Natural killer cell (primary cell): Measurements from ENCODE around the gene ZNF692. TPM values are rescaled to one million over a fixed set of nuclear protein-coding genes. Genes with fewer than 3 reads are reported as not detected.
A peak's percentile ranks its signal among the peaks of the same experiment; 100 is the strongest.

ENCODE experiments used
- ATAC-seq, 3 donors: fragments of 150-1000 bp in 2 of 3; fragments of 200-7000 bp in 1 of 3; cut with Tn5 transposase; 1 replicate in 1 of 3; 2 replicates in 2 of 3; pipeline ENCODE4 v1.10.0; 2021; ENCODE audit warnings: mild to moderate bottlenecking in 2 of 3, moderate library complexity in 2 of 3
- DNase-seq, 2 donors: peaks; one replicate each; pipeline versions ENCODE4 v3.0.0 to v3.0.0-alpha.2; 2013 to 2021; ENCODE audit warnings: mixed read lengths in 1 of 2
- H3K27ac ChIP-seq: one replicate; pipeline ENCODE4 v1.5.1; 2013; ENCODE audit warnings: mild to moderate bottlenecking, low read length
- H3K27me3 ChIP-seq: one replicate; pipeline ENCODE4 v1.6.1; 2013; ENCODE audit warnings: low read length; ENCODE audit not compliant: control insufficient read depth, insufficient read depth
- H3K36me3 ChIP-seq: one replicate; pipeline ENCODE4 v1.6.1; 2013; ENCODE audit warnings: low read length; ENCODE audit not compliant: control insufficient read depth, insufficient read depth
- H3K4me1 ChIP-seq: one replicate; pipeline ENCODE4 v1.6.1; 2013; ENCODE audit warnings: low read length; ENCODE audit not compliant: control insufficient read depth, insufficient read depth
- H3K4me3 ChIP-seq: one replicate; pipeline ENCODE4 v1.5.1; 2013; ENCODE audit warnings: low read length
- H3K9me3 ChIP-seq: one replicate; pipeline ENCODE4 v1.6.1; 2013; ENCODE audit warnings: low read length; ENCODE audit not compliant: control insufficient read depth, insufficient read depth
- H3K27ac Mint-ChIP-seq, 2 donors: one replicate each; pipeline ENCODE4 v1.8.0; 2022; ENCODE audit warnings: mild to moderate bottlenecking in 2 of 2, mixed read lengths in 2 of 2, moderate library complexity in 1 of 2
- H3K27me3 Mint-ChIP-seq, 2 donors: one replicate each; pipeline ENCODE4 v1.8.0; 2022; ENCODE audit warnings: low read depth in 2 of 2, mixed read lengths in 2 of 2
- H3K36me3 Mint-ChIP-seq: one replicate; pipeline ENCODE4 v1.8.0; 2022; ENCODE audit warnings: mixed read lengths
- H3K4me1 Mint-ChIP-seq, 2 donors: one replicate each; pipeline ENCODE4 v1.8.0; 2022; ENCODE audit warnings: mixed read lengths in 2 of 2
- H3K4me3 Mint-ChIP-seq: one replicate; pipeline ENCODE4 v1.8.0; 2022; ENCODE audit warnings: mild to moderate bottlenecking, moderate library complexity, mixed read lengths
- H3K9me3 Mint-ChIP-seq, 2 donors: one replicate each; pipeline ENCODE4 v1.8.0; 2022; ENCODE audit warnings: mixed read lengths in 2 of 2
- CTCF ChIP-seq: fragments of 200-600 bp; IDR thresholded peaks from one replicate; pipeline ENCODE4 v1.8.0; 2022; ENCODE audit warnings: antibody characterized with exemption
- WGBS: methylation state at CpG from one replicate; pipeline ENCODE4 v1.1.7; 2013; ENCODE audit warnings: missing lambda C conversion rate; ENCODE audit not compliant: insufficient coverage; 5-methylcytosine and 5-hydroxymethylcytosine counted together
- intact Hi-C: fragments of 100-400 bp; cut with micrococcal nuclease; formaldehyde crosslinking; loops from one replicate; pipeline ENCODE4 v1.14.2; 2022
- total RNA-seq, 4 donors: library from RNA; stranded (reverse); fragments of 120-200 nt in 1 of 4; gene quantifications; one replicate each; pipeline versions ENCODE4 v1.2.3 to v1.2.4, GENCODE V29; 2013 to 2022

The ZNF692 gene
- total RNA-seq, 3 donors from 2014 or later (not counting 1 experiment from before 2014, with no cell fraction given), result 50.4 to 58.7 (median 52.3) TPM

GRCh38 chr1:248881261-248881660 is 22.4 kb upstream of the ZNF692 start:
- no peak overlapping the region for H3K27ac Mint-ChIP-seq
- no peak for TF ChIP-seq CTCF
- peaks cover 3 to 8% of the 10 kb centered on the region in 2 donors for H3K27me3 Mint-ChIP-seq
- intact Hi-C loops, result no loop called here
- no peaks in the 10 kb centered on the region for H3K4me1 ChIP-seq
- no peak for DNase-seq
- no peaks in the 10 kb centered on the region for H3K4me1 Mint-ChIP-seq
- ATAC-seq, result no peak
- no peaks in the 10 kb centered on the region for H3K9me3 Mint-ChIP-seq
- H3K36me3 Mint-ChIP-seq, result no peaks in the 10 kb centered on the region
- no peak overlapping the region for H3K4me3 Mint-ChIP-seq
- H3K27ac ChIP-seq, result no peak overlapping the region
- 83% methylated on average over 1 of the region's 1 CpG for WGBS
- no peak overlapping the region for H3K4me3 ChIP-seq
- no peaks in the 10 kb centered on the region for H3K36me3 ChIP-seq
- no peaks in the 10 kb centered on the region for H3K27me3 ChIP-seq
- H3K9me3 ChIP-seq, result no peaks in the 10 kb centered on the region

GRCh38 chr1:248873993-248874533 is 15.2 kb upstream of the ZNF692 start:
- Histone ChIP-seq H3K9me3 (no peaks in the 10 kb centered on the region), H3K27me3 (no peaks in the 10 kb centered on the region), H3K36me3 (no peaks in the 10 kb centered on the region), H3K4me1 (peaks cover 17% of the 10 kb centered on the region), H3K27ac (peak overlapping the region; percentile 83), H3K4me3 (peak overlapping the region; percentile 86)
- DNase-seq, result peak; percentile 83 to 92
- no peak for TF ChIP-seq CTCF
- no peaks in the 10 kb centered on the region for H3K27me3 Mint-ChIP-seq
- peaks cover 20 to 22% of the 10 kb centered on the region in 2 donors for H3K4me1 Mint-ChIP-seq
- ATAC-seq, result peak; percentile 62 to 76 (median 70)
- WGBS, result 10% methylated on average over 23 of the region's 23 CpGs
- H3K9me3 Mint-ChIP-seq, result no peaks in the 10 kb centered on the region
- H3K4me3 Mint-ChIP-seq, result peak overlapping the region; percentile 99
- intact Hi-C loops, result loop anchor here (1.0 to 2.0 kb wide), 5 partner anchors 11 to 48 kb away; partner anchors contain the start of genes ZNF672 and ZNF692
- peak overlapping the region; percentile 94 to 100 for H3K27ac Mint-ChIP-seq
- H3K36me3 Mint-ChIP-seq, result peaks cover 6% of the 10 kb centered on the region

DNA sequence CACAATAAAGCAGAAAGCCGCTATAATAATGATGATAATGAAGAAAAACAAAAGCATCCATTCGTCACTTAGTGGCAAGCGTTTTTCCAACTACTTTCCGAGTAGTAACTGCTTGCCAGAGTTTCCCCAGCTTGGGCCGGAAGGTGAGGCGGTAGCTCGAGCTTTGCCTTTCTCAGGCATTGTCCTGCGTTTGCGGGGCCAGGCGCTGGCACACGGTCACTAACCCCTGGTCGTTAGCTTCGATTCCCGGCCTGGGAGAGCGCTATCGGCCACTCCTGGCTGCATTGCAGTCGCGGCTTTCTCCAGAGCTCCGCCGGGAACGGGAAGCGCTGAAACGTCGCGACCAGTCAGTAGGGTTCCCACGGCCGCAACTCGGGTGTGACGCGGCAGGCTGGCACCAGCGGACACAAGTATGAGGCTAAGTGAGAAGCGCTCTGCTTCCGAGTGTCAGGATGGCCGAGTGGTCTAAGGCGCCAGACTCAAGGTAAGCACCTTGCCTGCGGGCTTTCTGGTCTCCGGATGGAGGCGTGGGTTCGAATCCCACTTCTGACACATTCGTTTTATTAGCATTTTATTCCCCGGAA is 14.6 kb upstream of the ZNF692 start:
- no peaks in the 10 kb centered on the region for H3K27me3 Mint-ChIP-seq
- Histone ChIP-seq H3K36me3 (no peaks in the 10 kb centered on the region), H3K27ac (peak overlapping the region; percentile 83), H3K9me3 (no peaks in the 10 kb centered on the region), H3K27me3 (no peaks in the 10 kb centered on the region), H3K4me1 (peaks cover 17% of the 10 kb centered on the region), H3K4me3 (peak overlapping the region; percentile 86)
- H3K9me3 Mint-ChIP-seq, result no peaks in the 10 kb centered on the region
- under 1% methylated on average over 41 of the region's 41 CpGs for WGBS
- ATAC-seq (peak; percentile 78 to 87 (median 82)), DNase-seq (peak; percentile 91 to 95)
- intact Hi-C loops, result loop anchor here (1.0 kb wide), 2 partner anchors 10 to 35 kb away; partner anchors contain the start of gene ZNF672
- H3K4me3 Mint-ChIP-seq, result peak overlapping the region; percentile 99
- no peak for TF ChIP-seq CTCF
- peaks cover 6% of the 10 kb centered on the region for H3K36me3 Mint-ChIP-seq
- H3K27ac Mint-ChIP-seq, result peak overlapping the region; percentile 94 to 100
- H3K4me1 Mint-ChIP-seq, result peaks cover 20 to 22% of the 10 kb centered on the region in 2 donors
